GM18520 (cell line): ENCODE results near the gene ABLIM1.

Source experiments
- ATAC-seq: cut with Tn5 transposase; IDR thresholded peaks from one replicate; pipeline ENCODE4 v1.9.1; 2021; ENCODE audit not compliant: unreplicated experiment

Gene ABLIM1

DNA sequence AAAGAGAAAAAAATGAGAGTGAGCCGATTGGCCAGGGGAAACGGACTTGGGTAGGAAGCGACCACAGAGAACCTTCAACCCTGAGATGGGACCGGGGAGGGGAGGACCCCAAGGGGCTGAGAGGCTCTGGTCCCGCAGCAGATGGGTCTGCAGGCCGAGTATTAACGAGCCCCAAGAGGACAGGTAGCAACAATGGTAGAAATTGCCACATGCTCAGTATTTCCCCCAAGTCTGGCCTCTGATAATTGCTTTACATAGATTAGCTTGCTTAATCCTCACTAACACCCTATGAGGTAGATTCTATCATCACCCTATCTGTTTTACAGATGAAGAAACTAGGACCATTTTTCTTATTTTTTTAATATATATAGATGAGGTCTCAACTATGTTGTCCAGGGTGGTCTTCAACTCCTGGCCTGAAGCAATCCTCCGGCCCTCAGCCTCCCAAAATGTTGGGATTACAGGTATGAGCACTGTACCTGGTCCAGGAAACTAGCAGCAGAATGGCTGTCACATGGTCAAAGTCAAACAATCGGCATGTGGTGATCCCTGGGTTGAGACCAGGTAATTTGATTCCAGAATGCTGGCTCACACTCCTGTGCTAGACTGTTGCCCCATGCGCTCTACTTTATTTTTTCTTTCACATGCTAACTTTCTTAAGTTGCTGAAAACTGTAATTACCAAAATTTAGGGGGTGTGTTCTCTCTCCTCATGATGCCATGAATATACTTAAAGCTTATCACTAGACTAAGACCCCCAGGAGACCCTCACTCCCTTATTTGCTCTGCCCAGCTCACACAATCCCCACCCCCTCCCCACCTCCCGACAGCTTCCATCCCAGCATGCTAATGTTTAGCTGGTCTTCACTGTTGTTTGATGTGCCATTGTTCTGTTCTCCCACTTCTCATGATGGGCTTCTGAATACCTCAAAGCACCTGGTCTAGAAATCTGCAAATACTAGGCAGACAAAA lies 185.9 kb downstream of the ABLIM1 start:
- no peak for ATAC-seq

DNA sequence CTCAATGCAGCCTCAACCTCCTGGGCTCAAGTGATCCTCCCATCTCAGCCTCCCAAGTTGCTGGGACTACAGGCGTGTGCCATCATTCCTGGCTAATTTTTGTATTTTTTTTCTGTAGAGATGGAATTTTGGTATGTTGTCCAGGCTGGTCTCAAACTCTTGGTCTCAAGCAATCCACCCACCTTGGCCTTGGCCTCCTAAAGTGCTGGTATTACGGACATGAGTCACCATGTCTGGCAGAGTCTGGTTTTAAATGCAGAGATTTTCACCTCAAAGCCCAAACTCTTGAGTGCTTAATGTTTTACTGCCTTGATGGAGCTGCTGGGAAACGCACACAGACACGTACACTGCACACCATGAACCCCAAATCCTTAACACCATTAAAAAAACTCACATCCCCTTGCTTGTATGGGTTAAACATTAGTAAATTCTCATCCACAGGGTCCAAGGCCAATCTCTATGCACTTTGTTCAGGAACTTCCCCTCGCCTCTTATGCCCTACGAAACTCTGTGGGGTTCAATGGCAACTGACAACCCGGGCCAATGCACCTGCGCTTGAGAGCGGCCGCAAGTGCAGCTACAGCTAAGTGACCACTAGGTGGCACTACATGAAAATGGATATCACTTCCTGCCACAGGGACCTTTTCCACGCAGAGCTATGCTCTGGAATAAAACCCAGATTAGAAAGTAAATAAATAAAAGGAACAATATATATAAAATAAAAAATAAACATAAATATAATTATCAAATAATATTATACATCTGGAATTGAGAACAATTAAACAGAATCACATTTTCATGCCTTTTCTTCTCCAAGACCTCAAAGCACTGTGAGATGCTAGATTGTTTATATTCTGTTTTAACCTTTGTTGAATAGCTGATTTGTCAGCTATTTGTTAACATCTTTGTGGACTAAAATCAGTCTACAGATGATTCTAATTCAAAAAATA lies 186.8 kb downstream of the ABLIM1 start:
- peak; percentile 90 for ATAC-seq

DNA sequence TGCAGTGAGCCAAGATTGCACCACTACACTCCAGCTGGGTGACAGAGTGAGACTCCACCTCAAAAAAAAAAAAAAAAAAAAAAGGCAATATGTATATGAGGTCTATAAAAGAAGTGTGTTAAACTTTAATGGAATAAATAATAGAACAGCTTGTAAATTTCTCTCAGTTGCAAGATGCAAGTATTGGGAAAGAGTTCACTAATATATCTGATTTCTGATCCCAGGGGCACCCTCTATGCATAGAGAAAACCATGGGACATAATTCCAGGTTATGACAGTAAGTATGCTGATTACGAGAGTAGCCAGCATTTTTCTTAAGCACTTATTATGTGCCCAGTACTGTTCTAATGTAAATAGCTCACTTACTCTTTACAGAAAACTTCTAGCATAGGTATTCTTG lies 187.7 kb downstream of the ABLIM1 start:
- no peak for ATAC-seq

DNA sequence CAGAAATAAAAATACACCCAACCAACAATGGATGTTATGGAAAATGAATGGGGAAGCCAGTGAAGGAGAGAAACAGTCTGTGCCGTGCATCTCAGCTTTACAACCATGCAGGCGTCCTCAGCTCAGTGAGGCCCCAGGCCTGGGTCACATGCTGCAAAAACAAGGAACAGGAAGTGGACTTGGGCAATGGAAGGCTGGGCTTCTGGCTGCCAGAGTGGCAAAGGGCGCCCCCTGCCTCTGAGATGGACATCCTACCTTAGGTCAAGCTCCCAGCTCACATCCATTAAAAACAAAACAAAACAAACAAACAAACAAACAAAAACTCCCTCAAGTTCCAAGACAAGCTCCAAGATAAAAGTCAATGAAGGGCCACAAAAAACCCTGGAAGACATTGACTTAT lies 199.1 kb downstream of the ABLIM1 start:
- ATAC-seq, result no peak

DNA sequence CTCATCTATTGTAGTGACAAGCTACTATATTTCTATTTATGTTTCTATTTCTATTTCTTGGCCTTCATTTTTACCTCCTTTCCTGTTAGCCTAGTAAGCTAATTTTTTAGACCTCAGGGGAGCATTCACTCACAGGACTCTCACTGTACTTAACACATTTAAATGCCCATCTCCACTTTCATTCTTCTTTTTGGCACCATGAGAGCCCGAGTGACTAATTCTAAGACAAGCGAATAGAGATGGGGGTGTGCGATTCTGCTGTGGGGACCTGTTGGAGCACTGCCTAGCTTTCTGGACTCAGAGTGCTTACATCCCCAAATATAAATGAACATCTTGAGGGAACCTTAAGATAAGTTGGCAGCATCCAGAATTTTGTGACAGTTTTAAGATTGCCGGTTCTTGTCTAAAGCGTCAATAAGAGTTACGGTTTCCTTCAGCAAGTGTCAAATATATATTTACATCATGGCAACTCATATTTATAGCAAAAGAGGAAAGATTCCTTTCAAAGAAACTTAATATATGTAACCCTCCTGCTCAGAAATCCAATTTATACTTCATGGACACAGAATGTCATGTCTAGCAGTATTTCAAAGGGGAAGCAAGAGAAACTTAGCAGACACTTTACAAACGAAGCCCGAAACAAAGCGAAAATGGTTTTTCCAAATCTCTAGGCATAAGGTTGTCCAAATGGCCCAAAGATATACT lies 199.7 kb downstream of the ABLIM1 start:
- ATAC-seq, result no peak

DNA sequence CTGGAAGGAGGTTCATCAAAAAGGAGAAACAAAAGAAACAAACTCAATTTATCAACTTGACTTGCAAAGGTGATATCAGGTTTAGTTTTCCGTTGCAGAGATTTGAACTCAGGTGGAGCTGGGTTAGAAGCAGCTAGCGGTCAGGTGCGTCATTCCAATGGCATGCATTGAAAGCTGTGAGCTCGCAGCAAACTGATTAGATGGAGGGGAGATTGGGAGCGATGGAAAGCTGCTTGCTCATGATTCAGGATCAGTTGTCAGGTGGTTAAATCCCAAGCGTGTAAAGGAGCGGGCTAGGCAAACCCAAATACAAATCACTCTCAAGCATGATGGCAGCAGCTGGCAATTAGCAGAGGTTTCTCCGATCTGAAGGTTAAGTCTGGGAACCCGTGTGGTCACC lies 204.5 kb downstream of the ABLIM1 start:
- ATAC-seq, result no peak

DNA sequence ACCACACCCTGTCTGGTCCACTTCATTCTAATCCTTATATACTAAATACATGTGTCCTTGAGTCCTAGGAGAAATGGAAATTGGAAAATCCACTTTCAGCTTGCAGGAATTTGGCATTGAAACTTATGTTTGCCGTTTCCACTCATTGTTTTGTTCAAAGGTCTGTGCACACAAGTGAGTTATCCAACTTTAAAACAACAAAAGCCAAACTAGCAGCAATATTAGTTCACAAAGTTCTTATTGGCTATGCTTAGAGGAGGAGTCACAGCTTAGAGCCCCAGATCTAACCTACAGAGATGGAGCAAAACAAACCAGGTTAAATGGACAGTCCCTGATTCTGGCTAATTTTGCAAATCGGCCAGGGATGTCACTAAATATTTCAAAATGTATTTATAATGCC lies 209.2 kb downstream of the ABLIM1 start:
- ATAC-seq, result no peak

DNA sequence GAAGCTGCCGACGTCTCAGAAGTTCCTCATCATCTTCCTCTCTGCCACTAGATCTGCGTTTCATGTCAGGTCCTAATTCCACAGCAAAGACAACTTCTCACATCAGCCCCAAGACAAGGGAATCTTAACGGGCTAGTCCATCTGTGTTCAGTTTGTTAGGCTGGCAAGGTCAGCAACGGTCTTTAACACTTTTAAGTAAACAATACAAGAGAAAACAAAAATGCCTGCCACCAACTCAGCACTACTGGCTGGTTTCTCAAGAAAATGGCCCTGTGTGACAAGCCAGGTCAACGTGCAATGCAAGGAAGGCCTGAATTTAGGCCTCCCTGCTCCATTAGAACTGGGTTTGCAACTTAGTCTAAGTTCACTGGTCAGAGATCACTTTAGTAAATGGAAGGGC lies 212.7 kb downstream of the ABLIM1 start:
- no peak for ATAC-seq

DNA sequence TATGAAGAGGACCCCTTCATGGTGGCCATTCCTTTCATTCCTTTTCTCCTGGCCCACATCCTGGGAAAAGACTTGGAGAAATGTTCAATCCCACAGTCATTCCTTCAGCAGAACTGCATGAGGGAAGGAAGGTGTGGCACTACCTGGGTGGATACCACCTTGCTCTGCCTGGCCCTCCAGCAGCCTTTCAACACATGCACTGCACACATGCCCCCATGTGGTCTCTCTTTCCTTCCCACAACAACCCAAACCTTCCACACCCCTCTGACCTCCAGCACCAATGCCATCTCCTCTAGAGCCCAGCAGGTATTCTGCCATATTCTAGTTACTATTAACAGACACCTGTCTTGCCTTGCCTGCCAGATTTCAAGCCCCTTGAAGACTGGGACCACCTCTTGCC lies 213.3 kb downstream of the ABLIM1 start:
- no peak for ATAC-seq

DNA sequence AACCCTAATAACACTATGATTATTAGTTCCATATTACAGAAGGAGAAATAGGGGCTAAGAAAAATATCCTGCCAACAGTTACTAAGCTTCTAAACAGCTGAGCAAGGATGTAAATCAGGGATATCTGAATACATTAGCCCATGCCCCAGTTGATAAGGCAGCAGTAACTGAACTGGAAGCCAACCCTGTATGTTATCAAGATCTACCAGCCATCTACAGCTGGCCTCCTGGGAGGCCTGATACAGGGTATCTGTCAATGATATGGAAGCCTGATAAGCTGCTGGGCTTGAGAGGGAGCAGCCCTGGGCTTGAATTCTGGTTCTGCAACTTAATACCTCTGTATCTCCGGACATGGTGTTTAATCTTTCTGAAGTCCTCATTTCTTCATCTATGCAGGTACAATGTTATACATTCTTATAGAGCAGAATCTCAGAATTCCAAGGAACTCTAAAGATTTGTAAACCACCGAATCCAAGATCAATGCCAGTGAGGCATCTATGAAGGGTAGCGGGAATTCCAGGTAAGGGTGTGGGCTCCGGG lies 215.9 kb downstream of the ABLIM1 start:
- no peak for ATAC-seq

DNA sequence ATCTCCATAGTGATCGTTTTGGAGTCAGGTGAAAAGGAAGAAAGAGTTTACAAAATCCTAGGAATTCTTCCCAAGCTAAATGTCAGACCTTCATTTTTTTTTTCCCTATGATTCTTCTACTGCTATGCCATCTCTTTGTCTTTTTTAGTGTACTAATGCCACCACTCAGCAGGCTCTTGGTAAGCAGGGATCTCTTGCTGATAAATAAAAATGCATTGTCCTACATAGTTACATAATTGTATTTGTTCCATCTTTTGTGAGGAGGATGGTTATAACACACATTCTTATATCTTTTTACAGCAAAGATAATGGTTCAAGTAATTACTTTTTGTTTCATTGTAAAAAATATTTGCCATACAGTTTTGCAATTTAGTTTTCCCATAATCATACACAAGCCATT lies 217.0 kb downstream of the ABLIM1 start:
- ATAC-seq, result no peak

DNA sequence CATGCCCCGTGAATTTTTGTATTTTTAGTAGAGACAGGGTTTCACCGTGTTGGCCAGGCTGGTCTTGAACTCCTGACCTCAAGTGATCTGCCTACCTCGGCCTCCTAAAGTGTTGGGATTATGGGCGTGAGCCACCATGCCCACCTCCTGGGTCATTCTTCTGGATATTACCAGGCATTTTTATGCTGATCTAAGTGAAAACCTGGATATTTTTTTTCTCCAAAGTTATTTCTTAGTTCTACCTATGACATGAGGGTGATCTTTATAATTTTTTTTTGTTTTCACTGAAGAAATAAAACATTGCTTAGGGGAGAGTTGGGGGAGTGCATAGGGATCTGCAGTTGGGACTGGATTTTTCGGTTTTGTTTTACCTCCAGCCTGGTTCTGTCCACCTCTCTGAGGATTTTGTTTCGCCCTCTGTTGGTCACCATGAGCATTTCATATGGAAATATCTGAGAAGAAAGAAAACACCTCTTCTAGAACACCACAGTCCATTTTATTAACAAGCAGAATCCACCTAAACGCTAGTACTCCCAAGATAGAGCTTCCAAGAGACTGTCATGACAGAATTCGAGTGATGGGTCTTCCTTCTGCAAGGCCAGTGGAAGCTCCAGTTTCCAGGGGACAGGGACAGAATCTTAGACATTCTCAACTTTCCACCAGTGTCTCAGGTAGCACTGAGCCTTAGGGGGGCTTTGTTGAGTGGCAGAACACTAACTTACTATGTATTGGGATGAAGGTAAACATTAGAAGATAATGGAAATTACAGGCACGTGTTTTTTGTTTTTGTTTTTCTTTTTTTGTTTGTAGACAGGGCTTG lies 220.4 kb downstream of the ABLIM1 start:
- ATAC-seq, result no peak

DNA sequence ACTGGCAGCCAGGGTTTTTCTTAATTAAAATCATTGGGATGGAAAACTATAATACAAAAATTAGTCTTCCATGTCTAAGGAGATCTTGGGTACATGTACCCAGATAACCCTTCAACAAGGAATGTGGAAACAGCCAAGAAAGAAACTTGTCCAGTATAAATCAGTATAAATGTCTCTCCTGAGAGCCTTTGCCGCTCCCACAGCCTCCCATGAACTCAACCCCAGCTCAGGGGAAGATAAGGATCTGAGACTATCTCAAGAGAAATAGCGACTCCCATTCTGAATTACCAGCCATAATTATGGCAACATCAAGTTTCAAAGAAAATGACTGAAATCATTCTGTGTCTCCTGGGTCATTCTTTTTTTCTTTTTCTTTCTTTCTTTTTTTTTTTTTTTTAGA lies 221.1 kb downstream of the ABLIM1 start:
- no peak for ATAC-seq

DNA sequence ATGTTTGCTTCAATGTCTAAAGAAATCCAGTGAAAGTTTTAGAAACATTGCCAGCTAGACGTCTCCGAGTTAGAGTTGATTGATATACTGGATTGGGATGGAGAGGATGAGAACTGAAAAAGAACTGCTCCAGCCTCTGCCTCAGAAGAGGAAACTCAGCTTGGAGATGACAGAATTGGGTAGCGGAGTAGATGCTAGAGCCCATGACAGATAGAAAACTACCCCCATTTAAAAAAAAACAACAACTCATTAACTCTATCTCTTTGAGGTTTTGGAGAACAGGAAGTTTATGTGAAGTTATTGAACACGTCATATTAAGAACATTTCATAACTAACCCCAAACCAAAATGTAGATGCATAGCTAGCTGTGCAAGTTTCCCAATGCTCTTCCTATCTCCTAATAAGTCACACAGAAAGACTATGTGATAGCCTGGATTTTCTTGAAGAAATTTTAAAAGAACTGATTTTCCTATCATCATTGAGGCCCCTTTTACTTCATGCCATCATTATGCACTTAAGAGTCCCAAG lies 225.4 kb downstream of the ABLIM1 start:
- ATAC-seq, result no peak

DNA sequence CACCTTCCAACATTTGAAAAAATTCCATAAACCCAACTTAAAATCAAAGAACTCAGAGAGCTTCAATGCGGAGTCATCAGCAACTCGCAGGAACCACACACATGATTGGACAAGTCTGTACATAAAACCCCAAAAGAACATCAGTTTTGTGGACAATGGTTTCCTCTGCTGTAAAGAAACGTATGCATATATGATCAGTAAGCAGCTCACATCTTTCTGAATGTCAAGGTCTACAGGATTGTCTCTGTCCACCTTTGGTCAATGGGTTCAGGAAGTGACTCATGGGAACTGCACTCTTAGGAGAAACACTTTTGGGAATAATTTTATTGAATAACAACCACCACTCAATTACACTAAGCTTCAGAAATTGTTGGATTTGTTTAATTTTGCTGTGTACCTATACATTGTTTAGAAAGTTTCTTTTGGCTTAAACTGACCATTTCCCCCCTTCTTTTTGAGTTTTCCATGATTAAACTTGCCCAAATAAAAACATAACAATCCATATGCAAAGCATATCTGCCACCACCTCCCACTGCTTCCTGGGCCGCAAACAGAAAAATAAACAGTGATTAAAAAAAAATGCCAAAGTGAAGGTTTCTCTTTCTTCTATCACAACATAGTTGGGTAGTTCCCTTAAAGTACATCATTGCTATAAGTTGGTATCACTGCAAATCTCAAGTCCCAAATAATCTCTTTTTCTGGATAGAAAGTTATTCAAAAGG lies 226.5 kb downstream of the ABLIM1 start:
- no peak for ATAC-seq

DNA sequence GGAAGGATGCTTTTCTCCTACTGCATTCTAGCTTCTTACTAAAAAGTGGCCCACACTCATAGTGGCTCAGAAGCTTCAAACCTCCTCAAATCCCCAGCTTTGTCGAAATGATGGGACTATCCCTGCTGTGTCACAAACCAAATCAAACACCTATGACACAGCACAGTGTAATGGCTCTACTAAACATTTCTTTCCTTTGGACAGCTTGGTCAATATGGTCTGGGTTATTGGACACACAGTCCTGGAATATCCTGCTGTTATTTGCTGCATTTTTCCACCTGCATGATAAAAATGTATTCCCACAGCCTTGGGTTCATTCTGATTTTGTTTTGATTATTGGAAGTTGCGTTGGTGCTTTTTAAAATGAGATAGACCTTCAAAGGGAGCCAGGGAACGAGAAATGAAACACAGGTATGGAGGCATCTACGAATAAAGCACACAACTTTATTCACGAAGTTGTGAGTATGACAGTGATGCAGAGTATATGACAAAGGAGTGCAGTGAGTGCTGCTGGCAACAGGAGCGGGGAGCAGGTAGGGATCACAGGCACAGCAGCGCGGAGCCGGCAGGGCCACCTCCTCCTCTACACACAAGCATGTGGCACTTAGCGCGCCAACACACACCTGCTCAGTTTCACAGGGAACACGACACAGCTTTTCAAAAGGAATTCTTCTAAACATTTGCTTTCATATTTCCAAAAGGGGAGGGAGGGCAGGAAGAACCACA lies 227.2 kb downstream of the ABLIM1 start:
- no peak for ATAC-seq

DNA sequence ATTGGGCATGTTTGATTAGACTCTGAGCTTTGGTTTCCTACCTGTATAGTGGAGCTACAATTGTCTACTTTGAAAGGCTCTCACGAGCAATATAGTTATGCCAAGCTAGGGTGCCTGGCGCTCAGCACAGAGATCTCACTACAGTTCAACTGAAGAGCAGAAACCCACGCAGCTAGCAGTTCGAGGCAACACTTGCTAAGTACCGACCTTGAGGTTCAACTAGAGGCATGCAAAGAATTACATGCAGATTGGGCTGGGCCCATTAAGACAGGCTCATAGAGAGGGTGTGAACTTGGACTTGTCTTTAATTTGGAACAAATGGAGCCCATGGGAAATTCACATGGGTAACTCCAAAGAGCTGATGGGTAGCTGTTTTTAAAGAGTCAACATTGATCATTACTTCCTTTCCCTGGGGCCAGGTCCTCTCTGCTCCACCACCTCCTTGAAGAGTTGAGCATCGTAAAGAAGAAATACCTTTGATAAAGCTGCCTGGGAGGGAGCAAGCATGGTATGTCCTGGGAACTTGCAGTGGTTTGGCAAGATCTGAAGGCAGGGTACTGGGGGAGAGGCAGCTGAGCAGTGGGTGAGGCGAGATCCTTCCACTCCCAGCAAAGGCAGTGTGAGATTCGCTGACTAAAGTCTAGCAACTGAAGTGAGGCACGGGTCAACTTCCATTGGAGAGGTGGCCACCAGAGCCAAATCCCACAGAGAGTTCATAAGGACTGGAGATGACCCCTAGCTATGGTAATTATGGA lies 228.3 kb downstream of the ABLIM1 start:
- no peak for ATAC-seq
